ENCODE measurements around the gene FOXC1.

FOXC1 gene

DNA sequence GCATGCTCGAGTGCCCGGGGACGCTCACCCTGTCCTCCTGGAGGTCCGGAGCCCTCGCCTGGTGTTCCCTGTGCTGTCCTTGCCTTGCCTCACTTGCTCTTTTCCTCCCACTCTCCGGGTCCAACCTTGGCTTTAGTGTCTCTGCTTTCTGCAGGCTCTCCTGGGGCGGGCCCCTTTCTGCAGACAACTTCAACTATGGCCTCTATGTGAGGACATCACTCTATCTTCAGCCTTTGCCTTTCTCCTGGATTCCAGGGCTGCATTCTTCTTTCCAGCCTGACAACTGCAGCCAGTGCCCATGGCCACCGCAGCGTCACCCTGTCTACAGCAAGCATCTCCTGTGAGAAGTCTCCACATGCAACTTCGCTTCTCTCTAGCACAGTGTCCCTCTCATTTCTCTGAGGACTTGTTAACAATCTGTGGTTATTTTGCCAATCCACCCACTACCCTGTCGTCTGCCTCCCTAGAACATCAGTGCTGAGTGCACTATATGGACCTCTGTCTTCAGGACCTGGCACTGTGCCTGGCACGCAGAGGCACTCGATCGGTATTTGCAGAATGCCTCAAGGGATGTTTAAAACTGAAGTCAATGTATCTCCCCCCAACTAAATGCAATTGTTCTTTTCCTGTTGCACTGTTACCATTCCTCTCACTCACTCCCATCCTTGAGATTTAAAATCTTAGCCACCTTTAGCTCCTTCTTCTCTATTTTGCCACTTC is 35.9 kb downstream of the FOXC1 start:
- DNase-seq = no peak

DNA sequence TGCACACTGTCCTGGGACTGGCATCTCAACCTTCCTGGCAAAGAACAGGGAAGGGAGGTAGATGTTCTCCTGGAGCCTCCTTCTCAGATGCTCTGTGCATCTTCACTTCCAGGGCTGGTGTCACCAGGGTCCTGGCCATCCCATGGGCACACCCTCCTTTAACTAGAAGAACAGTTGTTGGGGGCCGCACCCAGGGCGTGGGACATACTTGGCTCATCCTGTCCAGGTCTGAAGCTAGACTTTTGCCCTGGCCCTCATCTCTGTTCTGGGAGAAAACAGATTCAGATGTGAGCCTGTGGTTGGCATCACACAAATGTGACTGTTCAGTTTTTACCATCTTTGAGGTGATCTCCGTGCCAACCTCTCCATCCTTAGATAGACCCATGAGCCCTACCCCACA is 41.6 kb downstream of the FOXC1 start:
- DNase-seq = no peak

DNA sequence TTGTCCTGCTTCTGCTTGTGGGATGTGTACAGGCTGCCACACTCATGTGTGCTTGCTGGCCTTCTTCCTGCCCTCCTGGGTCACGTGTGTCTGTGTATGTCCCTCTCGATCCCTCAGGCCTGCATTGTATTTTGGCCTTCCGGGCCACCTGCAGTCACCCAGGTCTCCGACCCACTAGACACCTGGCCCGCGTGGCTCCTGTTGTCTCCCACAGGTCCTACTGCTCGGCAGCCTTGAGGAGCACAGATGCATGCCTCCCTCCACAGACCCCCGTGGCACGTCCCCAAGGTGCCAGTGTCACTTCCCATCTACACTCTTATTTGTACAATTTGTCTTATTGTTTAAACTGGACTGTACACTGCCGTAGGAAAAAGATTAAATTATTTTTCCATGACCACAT is 43.1 kb downstream of the FOXC1 start:
- DNase-seq = no peak

DNA sequence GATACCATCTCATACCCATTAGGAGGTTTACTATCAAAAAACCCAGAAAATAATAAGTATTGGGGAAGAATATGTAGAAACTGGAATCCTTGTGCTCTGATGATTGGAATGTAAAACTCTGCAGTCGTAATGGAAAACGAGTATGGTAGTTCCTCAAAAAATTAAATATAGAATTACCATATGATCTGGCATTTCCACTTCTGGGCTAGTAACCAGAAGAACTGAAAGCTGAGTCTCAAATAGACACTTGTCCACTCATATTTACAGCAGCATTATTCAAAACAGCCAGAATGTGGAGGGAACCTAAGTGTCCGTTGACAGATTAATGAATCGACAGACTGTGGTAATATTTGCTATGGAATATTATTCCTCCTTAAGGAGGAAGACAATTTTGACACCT is 44.3 kb downstream of the FOXC1 start:
- no peak for DNase-seq

DNA sequence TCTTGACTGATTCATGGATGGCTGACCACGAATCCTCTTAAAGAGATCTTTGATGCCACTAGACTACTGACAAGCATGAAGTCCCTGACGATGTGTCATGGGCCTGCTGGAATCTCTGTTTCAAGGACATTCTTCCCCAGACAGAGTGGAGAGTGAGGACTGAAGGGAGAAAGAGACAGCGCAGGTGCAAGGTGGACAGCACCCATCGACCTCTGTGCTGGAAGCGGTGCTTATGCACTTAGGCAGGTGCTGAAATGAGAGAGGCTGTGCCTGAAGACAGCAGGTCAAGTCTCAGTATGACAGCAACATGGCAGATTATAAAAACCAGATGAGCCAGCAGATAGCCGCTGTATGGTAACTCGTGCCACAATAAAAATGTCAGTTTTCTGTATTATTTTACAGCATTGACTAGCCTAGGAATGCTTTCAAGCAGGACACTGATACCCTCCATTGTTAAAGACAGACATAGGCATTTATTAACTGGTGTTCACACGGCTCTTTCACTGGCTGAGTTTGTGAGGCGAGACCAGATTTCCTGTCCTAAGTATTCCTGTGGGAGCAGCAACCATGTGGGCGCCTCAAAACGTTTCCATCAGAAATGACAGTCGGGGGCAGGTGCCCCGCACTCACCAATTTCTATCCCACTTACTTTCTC is 47.5 kb downstream of the FOXC1 start:
- no peak for DNase-seq

DNA sequence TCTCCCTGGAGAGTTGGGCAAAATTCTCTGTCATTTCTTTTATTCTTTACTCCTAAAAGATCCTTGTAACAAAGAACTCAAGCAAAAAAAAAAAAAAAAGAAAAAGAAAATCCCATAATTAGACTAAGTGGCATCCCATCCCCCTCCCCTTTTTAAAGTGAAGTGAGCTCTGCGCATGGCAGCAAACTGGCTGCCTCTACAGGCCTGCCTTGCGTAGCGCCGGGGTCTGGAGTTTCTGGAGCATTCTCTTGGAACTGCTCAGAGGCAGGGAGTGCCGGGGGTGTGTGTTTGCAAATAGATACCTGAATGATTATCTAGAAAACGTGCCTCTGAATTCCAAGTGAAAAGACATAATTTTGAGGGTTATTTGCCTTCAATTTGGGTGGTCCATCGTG is 48.1 kb downstream of the FOXC1 start:
- no peak for DNase-seq

DNA sequence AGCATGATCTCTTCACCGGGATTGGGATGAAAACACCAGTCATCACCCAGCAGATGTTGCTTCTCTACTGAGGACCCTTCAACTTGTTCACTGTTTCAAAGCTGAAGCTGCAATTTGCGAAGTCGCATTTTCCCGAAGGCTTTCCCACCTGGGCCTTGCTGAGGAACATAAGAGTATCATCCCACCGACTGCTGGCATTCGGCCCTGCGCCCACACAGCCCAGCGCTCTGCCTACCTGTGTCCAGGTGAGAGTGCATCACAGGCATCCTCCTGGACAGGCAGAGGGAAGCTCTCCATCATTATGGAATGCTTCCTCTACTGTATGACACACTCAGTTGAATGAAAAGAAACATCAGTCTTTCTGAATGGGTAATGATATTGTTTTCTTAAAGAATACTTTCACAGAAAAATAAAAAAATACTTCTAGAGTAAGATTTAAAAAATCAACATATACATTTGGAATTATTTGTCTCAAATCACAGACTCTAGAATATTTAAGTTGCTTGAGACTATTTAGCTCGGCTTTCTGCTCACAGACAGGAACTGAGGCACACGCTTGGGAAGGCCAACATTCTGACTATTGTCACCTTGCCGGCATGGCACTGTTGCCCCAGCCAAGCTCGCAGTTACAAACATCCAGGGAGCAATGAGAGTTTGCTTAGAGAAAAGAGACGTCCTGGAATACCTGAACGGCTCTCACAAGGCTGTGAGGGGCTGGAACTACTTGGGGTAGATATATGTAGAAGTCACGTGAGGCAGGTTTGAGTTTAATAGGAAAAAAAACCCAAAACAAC is 48.7 kb downstream of the FOXC1 start:
- DNase-seq = no peak

DNA sequence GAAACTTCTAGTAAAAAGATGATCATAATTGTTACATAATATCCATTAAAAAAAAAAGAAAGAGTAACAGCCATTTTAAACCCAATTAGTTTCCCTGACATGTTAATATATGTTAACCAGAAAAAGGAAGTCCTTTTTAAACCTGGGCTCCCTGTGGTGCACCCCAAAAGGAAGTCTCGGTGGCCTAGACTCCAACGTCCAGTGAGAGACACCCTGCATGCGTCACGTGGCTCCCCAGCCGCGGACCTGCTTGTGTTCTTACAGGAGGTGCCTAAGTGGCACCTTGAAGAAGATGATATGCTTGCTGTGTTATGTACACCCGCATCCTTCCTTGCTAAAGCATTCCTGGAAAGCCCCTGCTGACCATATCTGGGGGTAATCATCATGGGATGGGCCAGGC is 50.1 kb downstream of the FOXC1 start:
- DNase-seq = no peak

DNA sequence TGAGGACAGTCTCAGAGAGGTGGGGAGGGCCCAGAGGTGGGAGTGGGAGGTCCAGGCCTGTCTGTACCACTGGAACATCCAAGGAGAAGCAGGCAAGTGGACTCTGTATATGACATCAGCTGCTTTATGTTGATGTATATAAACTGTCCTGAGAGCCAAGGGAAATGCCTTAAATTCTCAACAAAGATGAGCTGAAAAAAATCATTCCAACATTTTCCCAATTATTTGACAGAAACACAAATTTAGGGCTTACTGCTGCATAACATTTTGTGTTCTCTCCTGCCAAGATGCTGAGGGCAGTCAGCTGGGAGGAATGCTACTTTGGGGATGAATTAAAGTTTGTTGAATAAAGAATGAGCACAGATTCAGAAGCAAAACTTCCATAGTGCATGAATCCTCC is 52.8 kb downstream of the FOXC1 start:
- DNase-seq = no peak
